PC-9 (cell line): Measurements from ENCODE around the gene ZBED4. TPM values are rescaled to one million over a fixed set of nuclear protein-coding genes. Genes with fewer than 3 reads are reported as not detected.

Source experiments
- BruUV-seq: library from RNA; stranded (reverse); fragments of 400-500 nt; replicated peaks from 2 replicates; lab custom pipeline; 2021; lab: Mats Ljungman, UMichigan
- CTCF ChIA-PET: fragments of 300-600 bp; sonication (Branson Sonifier 250); formaldehyde crosslinking; loops from one replicate; lab custom pipeline; 2022; ENCODE audit warnings: antibody characterized with exemption; lab: Charles Lee
- POLR2A ChIA-PET: fragments of 300-600 bp; sonication (Branson Sonifier 250); formaldehyde crosslinking; loops from one replicate; lab custom pipeline; 2022; ENCODE audit warnings: antibody characterized with exemption; ENCODE audit not compliant: unreplicated experiment; lab: Charles Lee
- DNase-seq, 2 experiments: peaks; one replicate each; pipeline versions ENCODE4 v3.0.0 to v3.0.0-alpha.2; 2015 to 2022; ENCODE audit warnings: mixed read lengths in 1 of 2
- H2AFZ ChIP-seq: fragments of 200-600 bp; sonication (generic); 2 replicates; pipeline ENCODE4 v1.8.1; 2017; ENCODE audit warnings: antibody characterized with exemption
- H3F3A ChIP-seq: fragments of 200-600 bp; sonication (generic); 2 replicates; pipeline ENCODE4 v1.8.1; 2017; ENCODE audit warnings: antibody characterized with exemption, mild to moderate bottlenecking, low read depth; ENCODE audit not compliant: insufficient read depth
- H3K27ac ChIP-seq: fragments of 200-600 bp; sonication (generic); 2 replicates; pipeline ENCODE4 v1.6.1; 2016; ENCODE audit warnings: mixed run types
- H3K27me3 ChIP-seq: fragments of 200-600 bp; sonication (generic); 2 replicates; pipeline ENCODE4 v1.6.1; 2016; ENCODE audit warnings: low read depth, mixed run types; ENCODE audit not compliant: insufficient read depth
- H3K36me3 ChIP-seq: fragments of 200-600 bp; sonication (generic); 2 replicates; pipeline ENCODE4 v1.6.1; 2016; ENCODE audit warnings: low read depth, mixed run types
- H3K4me1 ChIP-seq: fragments of 200-600 bp; sonication (generic); replicated peaks from 2 replicates; pipeline ENCODE4 v1.6.1; 2016; ENCODE audit warnings: mixed run types; ENCODE audit not compliant: insufficient read depth
- H3K4me2 ChIP-seq: fragments of 200-600 bp; sonication (generic); 2 replicates; pipeline ENCODE4 v1.6.1; 2017; ENCODE audit warnings: mixed run types
- H3K4me3 ChIP-seq: fragments of 200-600 bp; sonication (generic); 2 replicates; pipeline ENCODE4 v1.6.1; 2016; ENCODE audit warnings: mixed run types
- H3K79me2 ChIP-seq: fragments of 200-600 bp; sonication (generic); 2 replicates; pipeline ENCODE4 v1.6.1; 2017; ENCODE audit warnings: low read depth, mixed run types
- H3K9me2 ChIP-seq: fragments of 200-600 bp; sonication (generic); 2 replicates; pipeline ENCODE4 v1.8.1; 2017; ENCODE audit warnings: mild to moderate bottlenecking; ENCODE audit not compliant: insufficient read depth
- H3K9me3 ChIP-seq: fragments of 200-600 bp; sonication (generic); 2 replicates; pipeline ENCODE4 v1.8.1; 2016; ENCODE audit warnings: low read depth; ENCODE audit not compliant: insufficient read depth
- H4K20me1 ChIP-seq: fragments of 200-600 bp; sonication (generic); 2 replicates; pipeline ENCODE4 v1.8.1; 2017; ENCODE audit not compliant: insufficient read depth
- EZH2 ChIP-seq: fragments of 200-600 bp; sonication (generic); IDR thresholded peaks from 2 replicates; pipeline ENCODE4 v1.8.0; 2017; ENCODE audit warnings: antibody characterized with exemption, low read depth
- intact Hi-C: fragments of 100-400 bp; cut with micrococcal nuclease; formaldehyde crosslinking; loops from one replicate; pipeline ENCODE4 v1.10.0; 2022; ENCODE audit not compliant: unreplicated experiment
- total RNA-seq: library from RNA; stranded (reverse); gene quantifications from 2 replicates; pipeline ENCODE4 v1.2.3, GENCODE V29; 2021
- TF ChIP-seq, protein P1 (sequence below): fragments of 200-600 bp; sonication (generic); conservative IDR thresholded peaks from 2 replicates; pipeline ENCODE4 v1.6.1; 2017; ENCODE audit warnings: mixed run types, antibody characterized with exemption, mild to moderate bottlenecking, moderate library complexity

Gene ZBED4
- total RNA-seq, 1 experiment from 2014 or later, result 21.4 TPM

GRCh38 chr22:49924113-49924833 is 70.6 kb downstream of the ZBED4 start:
- Histone ChIP-seq H2AFZ (no peak overlapping the region), H3F3A (peaks cover 29% of the 10 kb centered on the region), H3K27me3 (no peaks in the 10 kb centered on the region), H3K27ac (no peak overlapping the region), H3K36me3 (no peaks in the 10 kb centered on the region), H3K4me1 (peaks cover 4% of the 10 kb centered on the region; the same call in 1 of the 2 replicates), H3K4me3 (no peak overlapping the region), H4K20me1 (no peaks in the 10 kb centered on the region; the same call in 1 of the 2 replicates), H3K9me3 (no peaks in the 10 kb centered on the region), H3K79me2 (no peaks in the 10 kb centered on the region), H3K4me2 (no peak overlapping the region), H3K9me2 (no peaks in the 10 kb centered on the region)
- CTCF ChIA-PET, result no interaction called here
- no TSS peak for BruUV-seq
- intact Hi-C loops, result no loop called here
- POLR2A ChIA-PET, result no interaction called here
- TF ChIP-seq, protein P1, sequence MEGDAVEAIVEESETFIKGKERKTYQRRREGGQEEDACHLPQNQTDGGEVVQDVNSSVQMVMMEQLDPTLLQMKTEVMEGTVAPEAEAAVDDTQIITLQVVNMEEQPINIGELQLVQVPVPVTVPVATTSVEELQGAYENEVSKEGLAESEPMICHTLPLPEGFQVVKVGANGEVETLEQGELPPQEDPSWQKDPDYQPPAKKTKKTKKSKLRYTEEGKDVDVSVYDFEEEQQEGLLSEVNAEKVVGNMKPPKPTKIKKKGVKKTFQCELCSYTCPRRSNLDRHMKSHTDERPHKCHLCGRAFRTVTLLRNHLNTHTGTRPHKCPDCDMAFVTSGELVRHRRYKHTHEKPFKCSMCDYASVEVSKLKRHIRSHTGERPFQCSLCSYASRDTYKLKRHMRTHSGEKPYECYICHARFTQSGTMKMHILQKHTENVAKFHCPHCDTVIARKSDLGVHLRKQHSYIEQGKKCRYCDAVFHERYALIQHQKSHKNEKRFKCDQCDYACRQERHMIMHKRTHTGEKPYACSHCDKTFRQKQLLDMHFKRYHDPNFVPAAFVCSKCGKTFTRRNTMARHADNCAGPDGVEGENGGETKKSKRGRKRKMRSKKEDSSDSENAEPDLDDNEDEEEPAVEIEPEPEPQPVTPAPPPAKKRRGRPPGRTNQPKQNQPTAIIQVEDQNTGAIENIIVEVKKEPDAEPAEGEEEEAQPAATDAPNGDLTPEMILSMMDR, result no peak
- TF ChIP-seq EZH2, result no peak
- no peak for DNase-seq

DNA sequence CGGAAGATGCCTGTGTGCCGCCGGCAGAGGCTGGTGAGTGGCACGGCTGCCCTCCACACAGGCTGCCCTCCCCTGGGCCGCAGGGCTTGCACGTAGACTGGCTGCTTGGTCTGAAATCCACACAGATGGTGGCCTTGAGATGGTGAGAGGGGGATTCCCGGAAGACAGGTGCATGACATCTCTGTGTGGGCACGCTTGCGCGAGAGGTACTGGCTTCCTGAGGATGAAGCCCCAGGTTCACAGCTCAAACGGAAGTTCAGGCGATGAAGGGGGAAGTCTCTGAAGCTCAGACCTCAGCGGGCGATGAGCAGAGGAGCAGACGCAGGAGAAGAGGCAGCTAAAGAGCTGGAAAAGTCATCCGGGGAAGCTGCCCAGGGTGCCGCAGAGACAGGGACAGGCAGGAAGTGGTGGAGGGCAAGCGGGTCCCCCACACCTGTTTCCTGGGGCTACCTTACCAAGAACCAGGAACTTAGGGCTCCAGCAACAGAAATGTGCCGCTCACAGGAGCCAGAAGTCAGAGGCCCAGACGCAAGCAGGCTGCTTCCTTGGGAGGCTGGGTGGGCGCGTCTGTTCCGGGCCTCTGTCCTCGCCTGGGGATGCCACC is 72.0 kb downstream of the ZBED4 start:
- Histone ChIP-seq H2AFZ (no peak overlapping the region), H3K27ac (no peak overlapping the region), H3F3A (peaks cover 23% of the 10 kb centered on the region), H3K27me3 (no peaks in the 10 kb centered on the region; the same call in 1 of the 2 replicates), H4K20me1 (no peaks in the 10 kb centered on the region; the same call in 1 of the 2 replicates), H3K36me3 (no peaks in the 10 kb centered on the region), H3K4me3 (no peak overlapping the region), H3K9me3 (no peaks in the 10 kb centered on the region), H3K4me2 (no peak overlapping the region), H3K4me1 (no peaks in the 10 kb centered on the region), H3K79me2 (no peaks in the 10 kb centered on the region), H3K9me2 (no peaks in the 10 kb centered on the region)
- intact Hi-C loops, result loop anchor here (5.0 kb wide), 1 partner anchor 277 kb away; the partner anchor contains the start of gene SELENOO
- ChIA-PET CTCF (no interaction called here), POLR2A (no interaction called here)
- no peak for TF ChIP-seq EZH2
- TF ChIP-seq, protein P1, result no peak
- DNase-seq, result no peak
- BruUV-seq, result no TSS peak

GRCh38 chr22:49926916-49927315 is 73.3 kb downstream of the ZBED4 start:
- ChIA-PET POLR2A (no interaction called here), CTCF (interaction anchor here (0.6 to 0.7 kb wide), 2 partner anchors 11 to 323 kb away, joined by 3 to 12 read pairs; no protein-coding TSS in a partner anchor)
- Histone ChIP-seq H3K27ac (no peak overlapping the region), H3K4me1 (peaks cover 8% of the 10 kb centered on the region; the same call in 1 of the 2 replicates), H3K9me3 (no peaks in the 10 kb centered on the region), H3K27me3 (no peaks in the 10 kb centered on the region; the same call in 1 of the 2 replicates), H3K4me3 (no peak overlapping the region), H3F3A (peaks cover 34% of the 10 kb centered on the region), H3K79me2 (no peaks in the 10 kb centered on the region), H2AFZ (no peak overlapping the region), H4K20me1 (no peaks in the 10 kb centered on the region; the same call in 1 of the 2 replicates), H3K4me2 (no peak overlapping the region), H3K9me2 (no peaks in the 10 kb centered on the region), H3K36me3 (no peaks in the 10 kb centered on the region)
- BruUV-seq, result no TSS peak
- no peak for DNase-seq
- intact Hi-C loops, result loop anchor here (5.0 kb wide), 1 partner anchor 275 kb away; the partner anchor contains the start of gene SELENOO
- TF ChIP-seq EZH2, result no peak
- TF ChIP-seq, protein P1, result no peak
